22Rv1 (cell line): Measurements from ENCODE around the gene VPS9D1.

Experiments used
- H3K27ac ChIP-seq: fragments of 450-650 bp; 2 replicates; pipeline ENCODE4 v1.5.1; 2017
- CTCF ChIP-seq: fragments of 450-650 bp; IDR thresholded peaks from 2 replicates; pipeline ENCODE4 v1.5.1; 2017; ENCODE audit warnings: mild to moderate bottlenecking
- ZFX ChIP-seq: fragments of 450-650 bp; IDR thresholded peaks from 2 replicates; pipeline ENCODE4 v1.6.1; 2017; ENCODE audit warnings: antibody characterized with exemption, borderline replicate concordance

Gene VPS9D1

GRCh38 chr16:89707695-89708094 lies 13.0 kb downstream of the VPS9D1 start:
- no peak for TF ChIP-seq ZFX
- TF ChIP-seq CTCF = no peak
- no peak overlapping the region for H3K27ac ChIP-seq

DNA sequence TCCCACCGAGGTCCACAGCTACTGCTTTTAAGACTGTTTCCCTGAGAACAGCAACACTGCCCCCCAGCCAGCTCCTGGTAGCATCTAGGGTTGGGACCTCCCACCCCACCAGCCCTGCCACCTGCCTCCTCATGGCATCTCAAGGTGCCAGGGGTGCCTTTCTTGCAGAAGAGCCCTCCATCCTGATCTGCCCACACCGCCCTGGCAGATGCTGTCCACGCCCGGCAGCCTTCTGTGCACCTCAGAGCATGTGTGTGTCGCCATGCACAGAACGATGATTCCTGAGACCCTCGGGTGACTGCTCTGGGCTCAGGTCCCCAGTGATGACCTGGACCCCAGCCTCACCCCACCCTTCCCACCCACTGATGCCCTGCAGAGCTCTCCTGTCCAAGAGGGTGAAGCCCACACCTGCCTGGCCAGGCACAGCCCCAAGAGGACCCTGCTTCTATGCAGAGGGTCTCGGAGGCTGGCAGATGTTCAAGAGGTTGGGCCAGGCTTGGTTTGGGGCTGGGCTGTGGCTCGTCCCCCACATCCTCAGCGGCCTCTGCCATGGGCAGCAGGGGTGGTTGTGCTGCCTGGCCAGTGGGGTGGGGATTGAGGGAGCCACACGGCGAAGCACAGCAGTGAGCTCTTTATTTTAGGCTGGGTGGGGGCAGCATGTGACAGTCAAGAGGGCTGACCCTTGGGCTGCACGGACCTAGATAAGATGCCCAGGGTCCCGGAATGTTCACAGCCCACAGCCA lies 14.0 kb downstream of the VPS9D1 start:
- H3K27ac ChIP-seq = peak overlapping the region; percentile 39
- no peak for TF ChIP-seq ZFX
- no peak for TF ChIP-seq CTCF

DNA sequence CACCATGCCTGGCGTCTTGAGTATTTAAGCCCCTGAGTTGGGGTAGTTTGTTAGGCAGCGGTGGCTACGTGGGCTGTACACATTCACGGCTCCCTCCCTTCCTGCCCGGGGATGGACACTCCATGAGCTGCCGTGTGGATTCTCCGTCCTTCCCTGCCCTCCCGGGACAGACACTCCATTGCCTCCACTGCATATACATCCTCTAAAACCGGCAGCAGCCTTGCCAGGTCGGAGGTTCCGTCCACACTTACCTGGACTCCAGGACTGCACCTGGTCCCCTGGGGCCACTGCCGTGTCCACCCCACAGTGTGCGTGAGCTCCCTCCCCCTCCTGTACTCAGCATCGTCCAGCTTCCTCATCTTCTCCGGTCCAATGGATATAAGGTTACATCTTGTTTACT lies 15.7 kb downstream of the VPS9D1 start:
- no peak for TF ChIP-seq ZFX
- TF ChIP-seq CTCF = no peak
- H3K27ac ChIP-seq = peak overlapping the region; percentile 39

- no peak for TF ChIP-seq CTCF
- TF ChIP-seq ZFX = no peak
- no peak overlapping the region for H3K27ac ChIP-seq
Measured at GRCh38 chr16:89704281-89704680, 16.4 kb downstream of the VPS9D1 start.

GRCh38 chr16:89701425-89702406 lies 19.0 kb downstream of the VPS9D1 start, which contains the start of gene SPATA2L:
TSS of gene SPATA2L (minus strand) at chr16:89701705. CDS start at chr16:89701232, 473 bp downstream.
- peak within 1 kb of the TSS; percentile 98 for H3K27ac ChIP-seq
- TF ChIP-seq CTCF = peak; percentile 45; the same call in 1 of the 2 replicates
- TF ChIP-seq ZFX = no peak

DNA sequence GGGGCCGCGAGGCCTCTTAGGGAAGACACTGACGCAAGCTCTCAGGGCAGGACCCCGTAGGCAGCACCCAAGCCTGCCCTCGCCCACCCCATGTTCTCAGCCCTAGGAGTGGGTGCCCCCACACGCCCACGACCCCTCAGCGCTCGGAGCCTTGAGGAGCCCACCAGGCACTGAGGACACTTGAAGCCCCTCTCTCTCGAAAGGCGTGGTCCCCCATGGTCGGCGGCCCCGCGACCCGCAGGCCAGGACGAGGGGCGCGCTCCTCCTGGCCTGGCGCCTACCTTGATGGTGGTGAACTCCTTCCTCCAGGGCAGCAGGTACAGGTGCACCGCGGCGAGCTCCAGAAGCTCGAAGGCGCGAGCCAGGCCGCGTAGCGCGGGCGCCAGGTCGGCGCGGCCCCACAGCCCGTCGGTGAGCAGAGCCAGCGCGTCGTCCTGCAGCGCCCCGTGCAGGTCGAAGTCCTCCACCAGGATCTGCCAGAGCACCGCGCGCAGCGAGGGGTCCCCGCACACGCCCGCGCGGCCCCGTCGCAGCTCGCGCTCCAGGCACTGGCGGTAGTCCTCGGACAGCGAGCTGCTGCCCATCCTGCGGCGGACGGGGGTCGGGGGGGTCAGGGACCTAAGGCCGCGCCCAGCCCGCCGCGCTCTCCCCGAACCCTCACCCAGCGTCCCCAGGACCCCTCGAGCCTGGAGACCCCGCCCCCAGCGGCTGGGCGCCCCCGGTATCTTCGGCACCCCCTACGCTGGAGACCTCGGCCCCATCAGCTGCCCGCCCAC lies 19.9 kb downstream of the VPS9D1 start:
- H3K27ac ChIP-seq = peak overlapping the region; percentile 98
- peak; percentile 50 for TF ChIP-seq CTCF
- TF ChIP-seq ZFX = no peak
